Liver (tissue), 9 donors: ENCODE results near the gene SHTN1. TPM values are rescaled to one million over a fixed set of nuclear protein-coding genes. Genes with fewer than 3 reads are reported as not detected.
A peak's percentile ranks its signal among the peaks of the same experiment; 100 is the strongest.

Source experiments
- DNase-seq: peaks from one replicate; pipeline ENCODE4 v3.0.0-alpha.2; 2017; ENCODE audit warnings: low spot score
- H3K27ac ChIP-seq, 2 donors: one replicate each; pipeline ENCODE4 v1.7.0; 2013; ENCODE audit warnings: inconsistent platforms in 2 of 2, low read length in 2 of 2, control low read depth in 1 of 2, low read depth in 1 of 2, mild to moderate bottlenecking in 1 of 2
- H3K27me3 ChIP-seq, 4 donors: one replicate each; pipeline versions ENCODE4 v1.6.1 to v1.7.0; 2013; ENCODE audit warnings: low read length in 3 of 4, inconsistent platforms in 1 of 4, mild to moderate bottlenecking in 1 of 4, moderate library complexity in 1 of 4; ENCODE audit not compliant: control insufficient read depth in 4 of 4, insufficient read depth in 4 of 4
- H3K36me3 ChIP-seq, 4 donors: one replicate each; pipeline versions ENCODE4 v1.6.1 to v1.7.0; 2013; ENCODE audit warnings: low read length in 3 of 4, mild to moderate bottlenecking in 3 of 4, low read depth in 1 of 4, moderate library complexity in 1 of 4; ENCODE audit not compliant: control insufficient read depth in 4 of 4, insufficient read depth in 3 of 4
- H3K4me1 ChIP-seq, 4 donors: one replicate each; pipeline versions ENCODE4 v1.6.1 to v1.7.0; 2013; ENCODE audit warnings: low read length in 3 of 4, mild to moderate bottlenecking in 3 of 4, moderate library complexity in 1 of 4; ENCODE audit not compliant: control insufficient read depth in 4 of 4, insufficient read depth in 4 of 4
- H3K4me3 ChIP-seq, 3 donors: one replicate each; pipeline versions ENCODE4 v1.6.1 to v1.7.0; 2013; ENCODE audit warnings: low read length in 3 of 3, control low read depth in 1 of 3, low read depth in 1 of 3, mild to moderate bottlenecking in 1 of 3
- H3K9ac ChIP-seq, 2 donors: one replicate each; pipeline ENCODE4 v1.7.0; 2013; ENCODE audit warnings: low read length in 2 of 2, mild to moderate bottlenecking in 2 of 2, moderate library complexity in 2 of 2, control low read depth in 1 of 2, low read depth in 1 of 2
- H3K9me3 ChIP-seq, 4 donors: one replicate each; pipeline versions ENCODE4 v1.6.1 to v1.7.0; 2013; ENCODE audit warnings: low read length in 3 of 4; ENCODE audit not compliant: control insufficient read depth in 4 of 4
- ATF3 ChIP-seq: IDR thresholded peaks from 2 replicates; pipeline ENCODE4 v1.6.1; 2016; ENCODE audit warnings: antibody characterized with exemption
- EGR1 ChIP-seq, 2 donors: IDR thresholded peaks; 2 replicates each; pipeline ENCODE4 v1.6.1; 2016 to 2018; ENCODE audit warnings: antibody characterized with exemption in 2 of 2, low read depth in 2 of 2
- GABPA ChIP-seq, 2 donors: IDR thresholded peaks in 1 of 2; conservative IDR thresholded peaks in 1 of 2; 2 replicates each; pipeline ENCODE4 v1.6.1; 2016; ENCODE audit warnings: antibody characterized with exemption in 2 of 2, mild to moderate bottlenecking in 1 of 2, moderate library complexity in 1 of 2
- HNF4A ChIP-seq, 2 donors: conservative IDR thresholded peaks; 2 replicates each; pipeline ENCODE4 v1.6.1; 2016; ENCODE audit warnings: antibody characterized with exemption in 2 of 2, mild to moderate bottlenecking in 2 of 2
- HNF4G ChIP-seq: IDR thresholded peaks from 2 replicates; pipeline ENCODE4 v1.6.1; 2016; ENCODE audit warnings: antibody characterized with exemption
- JUND ChIP-seq, 2 donors: IDR thresholded peaks; 2 replicates each; pipeline ENCODE4 v1.6.1; 2016; ENCODE audit warnings: antibody characterized with exemption in 2 of 2
- MAX ChIP-seq: IDR thresholded peaks from 2 replicates; pipeline ENCODE4 v1.6.1; 2016; ENCODE audit warnings: antibody characterized with exemption
- RAD21 ChIP-seq, 2 donors: IDR thresholded peaks; 2 replicates each; pipeline ENCODE4 v1.6.1; 2016; ENCODE audit warnings: antibody characterized with exemption in 2 of 2, mild to moderate bottlenecking in 2 of 2
- REST ChIP-seq: IDR thresholded peaks from 2 replicates; pipeline ENCODE4 v1.6.1; 2016; ENCODE audit warnings: antibody characterized with exemption, mild to moderate bottlenecking
- RXRA ChIP-seq, 2 donors: IDR thresholded peaks; 2 replicates each; pipeline ENCODE4 v1.6.1; 2017 to 2018; ENCODE audit warnings: antibody characterized with exemption in 2 of 2, mild to moderate bottlenecking in 1 of 2
- SP1 ChIP-seq: IDR thresholded peaks from 2 replicates; pipeline ENCODE4 v1.6.1; 2018; ENCODE audit warnings: antibody characterized with exemption, mild to moderate bottlenecking
- TAF1 ChIP-seq: conservative IDR thresholded peaks from 2 replicates; pipeline ENCODE4 v1.6.1; 2016; ENCODE audit warnings: antibody characterized with exemption, mild to moderate bottlenecking
- YY1 ChIP-seq: IDR thresholded peaks from 2 replicates; pipeline ENCODE4 v1.6.1; 2016; ENCODE audit warnings: antibody characterized with exemption, mild to moderate bottlenecking
- ZBTB33 ChIP-seq: IDR thresholded peaks from 2 replicates; pipeline ENCODE4 v1.6.1; 2016; ENCODE audit warnings: antibody characterized with exemption
- WGBS: extraction: QIAGEN DNeasy Blood & Tissue Kit; methylation state at CpG from one replicate; pipeline ENCODE4 v1.1.7; 2013; 5-methylcytosine and 5-hydroxymethylcytosine counted together
- polyA plus RNA-seq, 2 donors: library from polyadenylated mRNA; stranded (reverse) in 1 of 2; unstranded in 1 of 2; fragments of 200-250 nt in 1 of 2; fragments of >200 nt in 1 of 2; fragmentation: Nextera tagmentation in 1 of 2; extraction: Ambion mirVana in 1 of 2; gene quantifications; one replicate each; pipeline versions ENCODE4 v1.2.1 to v1.2.3, GENCODE V29; 2013 to 2015
- total RNA-seq, 2 donors: library from RNA; depleted of rRNA; stranded (reverse); fragments of >200 nt; gene quantifications; one replicate each; pipeline ENCODE4 v1.2.3, GENCODE V29; 2014
- donor health status: healthy.
- donor health status: healthy.
- donor health status: healthy.
- donor health status: healthy.
- donor health status: healthy.

Gene SHTN1
- total and polyA plus RNA-seq, 4 donors: 3.2 to 11.7 (median 10.3) TPM

GRCh38 chr10:116845823-116846222 lies 159.2 kb downstream of the SHTN1 start (continued):
- TF ChIP-seq ATF3 (no peak), RXRA (IDR thresholded peaks at IDR 0.05) (no peak), GABPA (IDR thresholded peaks at IDR 0.05 in 1 of 2, conservative IDR thresholded peaks at IDR 0.05 in 1 of 2) (no peak), MAX (no peak), TAF1 (no peak), RAD21 (IDR thresholded peaks at IDR 0.05) (no peak), YY1 (no peak), ZBTB33 (no peak)

GRCh38 chr10:116840389-116841075 lies 164.5 kb downstream of the SHTN1 start:
- DNase-seq: no peak
- WGBS: 54% methylated on average over 6 of the region's 6 CpGs
- TF ChIP-seq YY1 (peak; percentile 33), SP1 (peak; percentile 65), JUND (IDR thresholded peaks at IDR 0.05) (peak in 1 of 2 donors; percentile 43), HNF4A (conservative IDR thresholded peaks at IDR 0.05) (peak; percentile 54 to 75), REST (no peak), RXRA (IDR thresholded peaks at IDR 0.05) (peak; percentile 48 to 64), ATF3 (peak; percentile 29), HNF4G (peak; percentile 21), EGR1 (IDR thresholded peaks at IDR 0.05; ENCODE audit: low read depth in 2 of 2) (no peak)
- H3K9ac ChIP-seq: no peak overlapping the region
- peak overlapping the region in 1 of 3 donors; percentile 19 for H3K4me3 ChIP-seq
- H3K27ac ChIP-seq: peak overlapping the region; percentile 2 to 44
- peaks cover 2 to 31% (median 20%) of the 10 kb centered on the region in 4 donors for H3K4me1 ChIP-seq
- no peaks in the 10 kb centered on the region for H3K27me3 ChIP-seq
- no peaks in the 10 kb centered on the region for H3K9me3 ChIP-seq
- H3K36me3 ChIP-seq: peaks cover 0 to 2% (median 0%) of the 10 kb centered on the region in 4 donors
